ENCODE data around the gene CLCNKA.
A peak's percentile ranks its signal among the peaks of the same experiment; 100 is the strongest.

GRCh38 chr1:16048573-16049189 is 26.8 kb downstream of the CLCNKA start:
- TF ChIP-seq CTCF (conservative IDR thresholded peaks at IDR 0.05; ENCODE audit: low read depth, low read length) (0 out of 2 replicates have a peak, but pooled peaks have one; percentile 13), EZH2 (IDR thresholded peaks at IDR 0.05; ENCODE audit: low read length, unreplicated experiment) (no peak), EZH2phosphoT487 (IDR thresholded peaks at IDR 0.05; ENCODE audit: borderline replicate concordance, low read length) (no peak)

Data from PC-3 (cell line).